GM19395 (cell line): ENCODE results near the gene ELMOD3.
"Not testable (repeated sequence)": the region's sequence is repeated elsewhere in the genome, so short reads cannot be mapped to it uniquely, and the experiment has no call there.

ENCODE experiments used
- ATAC-seq: cut with Tn5 transposase; IDR thresholded peaks from one replicate; pipeline ENCODE4 v1.9.1; 2021; ENCODE audit warnings: mild to moderate bottlenecking, moderate library complexity; ENCODE audit not compliant: unreplicated experiment

Gene ELMOD3

DNA sequence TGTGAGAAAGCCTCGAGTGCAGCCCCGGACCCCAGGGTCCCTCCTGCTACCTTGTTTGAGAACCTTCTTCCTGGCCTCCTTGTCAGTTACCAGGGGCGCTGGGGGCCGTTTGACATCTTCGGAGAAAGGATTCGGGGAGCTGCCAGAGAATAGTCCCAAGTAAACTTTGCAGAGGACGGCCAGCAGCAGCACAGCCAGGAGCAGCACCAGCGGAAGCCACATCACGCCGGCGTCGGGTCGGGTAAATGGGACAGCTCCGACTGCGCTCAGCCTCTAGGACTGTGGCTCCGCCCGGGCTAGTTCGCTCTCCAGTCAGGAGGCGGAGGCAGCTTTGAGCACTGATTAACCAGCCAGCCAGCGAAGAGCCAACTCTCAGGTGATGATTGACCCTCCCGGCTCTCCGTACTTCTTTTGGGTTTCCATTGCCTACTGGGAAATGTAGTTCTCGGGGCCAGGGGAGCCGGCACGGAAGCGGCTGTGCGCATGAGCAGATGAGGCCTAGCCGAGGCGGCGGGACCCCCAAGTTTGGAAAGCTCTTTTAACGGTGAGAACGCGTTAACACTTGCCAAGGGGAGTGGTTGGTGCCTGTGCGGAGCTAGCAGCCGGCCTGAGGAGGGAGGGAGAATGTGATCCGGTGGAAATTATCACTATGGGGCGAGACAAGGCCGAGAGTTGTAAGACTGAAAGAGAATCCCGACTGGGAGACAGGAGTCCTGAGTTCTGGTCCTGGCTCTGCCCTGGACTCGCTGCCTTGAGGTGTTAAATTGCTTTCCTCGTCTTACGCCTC, at the start of gene ELMOD3, which contains the start of gene RETSAT:
TSS of gene ELMOD3 (plus strand) at position 484 of the 787 bp plus-strand sequence. CDS start 2,430 bp downstream, outside the sequence.
TSS of gene RETSAT (minus strand) at position 243 of the 787 bp plus-strand sequence. CDS start at position 222, 21 bp downstream.
- ATAC-seq = peak; percentile 97

- ATAC-seq = no peak
Observed at GRCh38 chr2:85307527-85307897, 47.1 kb upstream of the ELMOD3 start.

DNA sequence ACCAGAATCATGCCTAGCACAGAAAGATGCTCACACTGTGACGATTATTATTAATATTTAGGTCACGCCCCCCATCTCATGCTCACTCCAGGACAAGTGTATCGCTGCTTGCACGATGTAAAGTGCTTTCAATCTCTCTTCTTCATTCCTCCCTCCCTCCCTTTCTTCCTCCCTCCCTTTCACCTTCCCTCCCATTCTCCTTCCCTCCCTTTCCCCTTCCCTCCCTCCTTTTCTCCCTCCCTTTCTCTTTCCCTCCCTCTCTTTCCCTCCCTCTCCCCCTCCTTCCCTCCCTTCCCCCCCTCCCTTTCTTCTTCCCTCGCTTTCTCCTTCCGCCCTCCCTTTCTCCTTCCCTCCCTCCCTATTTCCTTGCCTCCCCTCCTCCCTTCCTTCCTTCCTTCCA, 46.4 kb upstream of the ELMOD3 start:
- no peak for ATAC-seq

DNA sequence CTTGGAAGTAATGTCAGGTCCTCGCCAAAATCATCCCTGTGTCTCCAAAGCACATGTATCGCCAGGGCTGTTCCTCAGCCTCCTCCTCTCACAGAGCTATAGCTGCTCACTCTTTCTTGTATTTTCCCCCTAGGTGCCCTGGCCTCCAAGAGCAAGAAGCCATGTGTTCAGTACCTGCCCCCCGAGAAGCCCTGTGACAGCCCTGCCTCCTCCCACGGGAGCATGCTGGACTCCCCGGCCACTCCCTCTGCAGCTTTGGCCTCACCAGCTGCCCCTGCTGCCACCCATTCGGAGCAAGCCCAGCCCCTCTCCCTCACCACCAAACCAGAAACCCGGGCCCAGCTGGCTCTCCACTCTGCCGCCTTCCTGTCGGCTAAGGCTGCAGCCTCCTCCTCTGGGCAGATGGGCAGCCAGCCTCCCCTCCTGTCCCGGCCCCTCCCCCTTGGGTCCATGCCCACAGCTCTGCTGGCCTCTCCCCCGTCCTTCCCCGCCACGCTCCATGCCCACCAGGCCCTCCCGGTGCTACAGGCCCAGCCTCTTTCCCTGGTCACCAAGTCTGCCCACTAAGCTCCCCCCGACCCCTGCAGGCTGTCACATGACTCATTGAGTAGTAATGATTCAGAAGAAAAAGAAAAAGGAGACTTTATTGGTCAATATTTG, 45.5 kb upstream of the ELMOD3 start:
- ATAC-seq = peak; percentile 36

GRCh38 chr2:85309699-85310321, 44.8 kb upstream of the ELMOD3 start:
- ATAC-seq = peak; percentile 40

DNA sequence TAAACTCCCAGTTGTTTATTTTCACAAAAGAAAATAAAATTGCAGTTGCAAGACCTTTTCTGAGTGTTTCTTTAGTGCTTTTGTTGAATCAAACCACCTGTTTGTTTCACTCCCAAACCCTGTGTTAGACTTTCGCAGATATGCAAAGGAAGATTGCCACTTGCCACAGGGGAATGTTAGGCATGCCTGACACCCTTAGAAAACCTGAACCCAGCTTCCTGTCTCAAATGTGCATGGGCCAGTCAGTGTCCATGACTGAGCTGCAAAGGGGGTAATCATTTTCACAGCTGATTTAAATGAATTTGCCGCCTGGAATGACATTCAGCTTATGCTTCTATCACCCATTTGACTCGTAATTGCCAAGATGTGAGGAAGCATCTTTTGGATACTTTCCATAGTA, 44.2 kb upstream of the ELMOD3 start:
- no peak for ATAC-seq

GRCh38 chr2:85312404-85312803, 42.2 kb upstream of the ELMOD3 start:
- ATAC-seq = no peak

- ATAC-seq = no peak
Observed at GRCh38 chr2:85314884-85315242, 39.7 kb upstream of the ELMOD3 start.

- not testable (repeated sequence) for ATAC-seq
Observed at GRCh38 chr2:85315921-85316320, 38.6 kb upstream of the ELMOD3 start.

DNA sequence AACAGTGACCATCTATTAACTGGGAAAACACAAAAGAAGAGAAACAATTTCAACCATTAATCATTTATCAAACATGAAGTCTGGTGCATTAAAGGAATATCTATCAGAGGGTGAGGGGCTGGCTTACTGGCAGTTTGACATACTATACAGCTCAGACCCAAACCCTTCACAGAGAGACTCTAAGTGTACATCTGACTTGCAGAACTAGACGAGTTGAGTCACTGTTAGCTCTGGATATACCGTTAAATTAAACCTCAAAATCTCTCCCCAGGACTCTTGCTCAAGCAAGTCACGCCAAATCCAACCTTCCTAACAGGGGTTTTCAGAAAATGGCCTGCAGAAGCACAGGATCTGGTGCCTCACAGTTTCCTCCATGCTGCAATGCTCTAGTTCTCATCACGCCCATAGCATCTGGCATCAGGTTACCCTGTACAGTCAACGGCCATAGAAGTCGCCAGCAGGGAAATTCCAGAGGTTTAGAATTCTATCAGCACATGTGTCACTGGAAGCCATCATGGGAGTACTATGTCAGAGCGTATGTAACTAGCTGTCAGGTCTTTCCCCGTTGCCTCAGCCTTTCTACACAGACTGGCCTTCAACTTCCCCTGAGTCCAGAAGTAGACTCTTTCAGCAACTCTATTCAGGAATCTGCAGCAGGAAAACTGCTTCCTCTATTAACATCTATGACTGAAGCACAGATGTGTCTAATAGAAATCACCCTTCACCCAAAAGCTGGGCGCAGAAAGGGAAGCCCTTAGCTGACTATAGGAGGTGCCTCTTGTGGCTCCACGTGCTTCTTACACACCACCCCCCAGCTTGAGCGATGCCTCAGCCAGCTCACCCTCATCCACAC, 36.1 kb upstream of the ELMOD3 start:
- ATAC-seq = no peak

DNA sequence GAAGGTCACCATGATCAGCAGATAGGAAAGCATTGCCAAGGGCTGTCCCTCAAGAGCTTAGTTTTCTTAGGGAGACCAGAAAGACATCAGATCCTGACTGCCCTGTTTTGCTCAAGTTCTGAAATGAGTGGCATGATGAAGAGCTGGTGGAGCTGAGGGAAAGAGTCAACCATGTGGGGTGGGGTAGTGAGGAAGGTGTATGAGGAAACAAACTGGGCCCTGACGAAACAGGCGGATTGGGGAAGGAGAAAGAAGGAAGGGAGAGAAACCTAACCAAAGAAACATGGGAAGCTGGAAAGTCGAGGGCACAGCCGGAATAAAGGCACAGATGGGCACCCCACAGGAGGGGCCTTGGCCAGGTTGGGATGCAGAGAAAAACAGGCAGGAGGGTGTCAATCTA, 34.8 kb upstream of the ELMOD3 start:
- no peak for ATAC-seq

DNA sequence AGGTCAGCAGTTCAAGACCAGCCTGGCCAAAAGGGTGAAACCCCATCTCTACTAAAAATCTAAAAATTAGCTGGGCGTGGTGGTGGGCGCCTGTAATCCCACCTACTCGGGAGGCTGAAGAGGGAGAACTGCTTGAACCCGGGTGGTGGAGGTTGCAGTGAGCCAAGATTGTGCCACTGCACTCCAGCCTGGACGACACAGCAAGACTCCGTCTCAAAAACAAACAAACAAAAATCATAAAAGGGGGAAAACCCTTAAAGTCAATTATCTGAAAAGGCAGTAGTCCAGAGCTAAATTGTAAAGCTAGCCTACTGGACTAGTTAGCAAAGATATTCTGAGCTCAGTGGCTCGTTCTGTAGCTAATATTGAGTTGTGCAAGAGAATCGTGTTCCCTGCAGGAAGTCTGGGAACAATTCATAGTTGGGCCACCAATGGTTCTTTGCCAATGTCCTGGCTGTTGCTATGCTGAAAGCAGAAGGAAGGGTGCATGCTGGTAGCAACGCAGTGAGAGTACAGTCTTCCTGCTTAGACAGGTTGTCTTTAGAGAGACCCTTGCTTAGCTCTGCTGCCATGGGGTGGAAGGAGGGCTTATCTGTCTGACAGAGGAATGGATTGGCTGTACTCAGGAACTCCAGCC, 31.1 kb upstream of the ELMOD3 start:
- no peak for ATAC-seq

- not testable (repeated sequence) for ATAC-seq
Observed at GRCh38 chr2:85323988-85324367, 30.6 kb upstream of the ELMOD3 start.

DNA sequence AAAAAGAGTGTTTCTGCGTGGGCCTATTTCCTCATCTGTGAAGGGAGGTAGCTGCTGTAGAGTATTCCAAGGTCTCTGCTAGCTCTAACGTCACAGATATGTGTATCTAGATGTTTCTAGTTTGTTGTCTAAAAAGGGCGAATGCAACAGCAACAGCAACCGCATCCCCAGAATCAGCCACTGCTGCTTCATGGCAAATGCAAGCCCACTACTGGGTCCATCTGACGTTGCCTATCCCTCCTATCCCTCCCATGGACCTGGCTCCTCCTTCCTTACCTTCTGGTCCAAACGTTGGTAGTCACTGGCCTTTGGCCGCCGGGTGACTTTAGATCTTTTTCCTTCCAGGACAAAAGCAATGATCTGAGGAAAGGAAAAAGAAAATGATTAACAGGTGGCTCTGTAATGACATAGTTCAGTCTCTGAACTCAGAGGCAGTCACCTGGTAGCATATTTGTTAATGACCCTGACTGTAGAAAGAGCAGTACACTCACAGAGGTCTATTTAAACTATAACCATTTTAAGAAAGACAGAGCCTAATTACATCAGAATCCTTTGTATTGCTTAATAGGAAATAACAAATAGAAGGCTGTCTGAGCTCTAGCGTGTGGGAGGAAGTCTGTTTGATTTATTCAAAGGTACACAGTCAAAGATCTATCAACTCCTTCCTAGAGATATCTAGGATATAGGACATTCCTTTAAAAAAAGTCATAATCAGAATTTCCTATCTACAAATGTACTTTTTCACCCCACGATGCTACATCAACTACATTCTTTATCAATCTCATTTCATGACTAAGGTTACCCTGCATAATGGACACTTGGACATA, 29.7 kb upstream of the ELMOD3 start:
- no peak for ATAC-seq

DNA sequence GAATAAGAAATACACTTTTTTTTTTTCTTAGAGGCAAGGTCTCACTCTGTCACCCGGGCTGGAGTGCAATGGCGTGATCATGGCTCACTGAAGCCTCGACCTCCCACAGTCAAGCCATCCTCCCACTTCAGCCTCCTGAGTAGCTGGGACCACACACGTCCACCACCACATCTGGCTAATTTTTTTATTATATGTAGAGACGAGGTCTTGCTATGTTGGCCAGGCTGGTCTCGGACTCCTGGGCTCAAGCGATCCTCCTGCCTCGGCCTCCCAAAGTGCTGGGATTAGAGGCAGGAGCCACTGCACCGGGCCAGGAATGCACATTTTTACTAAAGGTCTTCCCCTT, 29.1 kb upstream of the ELMOD3 start:
- ATAC-seq = no peak

GRCh38 chr2:85326406-85327159, 28.0 kb upstream of the ELMOD3 start:
- peak; percentile 43 for ATAC-seq

DNA sequence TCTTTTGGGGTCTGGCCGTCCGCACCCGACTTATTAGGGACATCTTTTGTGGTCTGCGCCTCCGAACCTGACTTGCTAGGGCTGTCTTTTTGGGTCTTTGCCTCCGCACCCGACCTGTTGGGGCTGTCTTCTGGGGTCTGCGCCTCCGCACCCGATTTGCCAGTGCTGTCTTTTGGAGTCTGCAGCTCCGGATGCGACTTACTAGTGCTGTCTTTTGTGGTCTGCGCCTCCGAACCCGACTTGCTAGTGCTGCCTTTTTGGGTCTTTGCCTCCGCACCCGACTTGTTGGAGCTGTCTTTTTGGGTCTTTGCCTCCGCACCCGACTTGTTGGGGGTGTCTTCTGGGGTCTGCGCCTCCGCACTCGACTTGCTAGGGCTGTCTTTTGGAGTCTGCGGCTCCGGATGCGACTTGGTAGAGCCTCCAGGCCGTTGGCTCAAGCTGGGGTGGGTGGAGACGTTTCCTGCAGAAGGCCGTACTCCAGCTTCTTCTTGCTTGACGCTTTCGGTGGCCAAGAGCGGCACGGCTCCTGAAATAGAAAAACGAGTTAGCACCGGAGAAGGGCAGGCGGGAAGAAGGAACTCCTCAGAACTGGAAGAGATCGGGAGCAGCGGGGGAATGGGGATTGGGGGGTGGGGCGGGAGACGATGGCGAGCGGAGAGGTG, 27.3 kb upstream of the ELMOD3 start:
- ATAC-seq = peak; percentile 35

DNA sequence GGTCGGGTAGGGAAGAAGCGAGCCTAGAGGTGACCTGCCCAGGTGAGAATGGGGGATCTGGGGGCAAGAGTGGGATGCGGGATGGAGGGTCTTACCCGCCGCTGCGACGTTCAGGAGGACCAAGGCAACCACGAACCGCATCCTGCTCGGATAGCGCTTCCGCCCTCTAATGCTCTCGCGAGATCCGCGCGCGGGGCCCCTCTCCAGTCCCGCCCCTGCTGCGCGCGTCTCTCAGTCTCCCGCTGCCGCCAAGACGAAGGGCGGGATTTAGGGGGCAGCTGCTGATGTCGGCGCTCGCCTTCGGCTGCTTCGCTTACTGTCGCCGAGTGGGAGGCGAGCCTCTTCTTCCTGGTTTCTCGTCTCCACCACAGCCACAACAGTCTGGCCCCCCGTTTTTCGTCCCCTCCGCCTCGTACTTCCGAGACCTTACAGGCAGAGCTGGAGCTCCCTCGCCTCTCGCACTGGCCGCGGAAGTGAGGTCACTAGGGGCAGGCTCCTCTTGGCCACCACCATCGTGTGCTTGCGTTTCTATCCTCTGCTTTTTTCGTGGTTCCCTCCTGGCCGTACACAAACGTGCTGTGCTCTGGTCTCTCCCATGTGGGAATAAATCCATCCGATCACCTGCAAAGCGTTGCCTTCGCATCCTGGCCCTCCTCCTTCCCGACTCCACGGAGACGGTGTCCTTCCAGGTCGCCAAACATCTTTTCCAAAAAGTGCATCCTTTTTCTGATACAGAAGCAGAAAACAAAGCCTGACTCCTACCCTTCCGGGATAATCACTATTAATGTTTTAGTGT, 26.5 kb upstream of the ELMOD3 start, which contains the start of gene TGOLN2:
TSS of gene TGOLN2 (minus strand) at position 168 of the 796 bp plus-strand sequence. CDS start at position 141, 27 bp downstream.
- peak; percentile 86 for ATAC-seq
